GM13977 (cell line): ENCODE data around the gene TXNRD1.

Source experiments
- DNase-seq: peaks from one replicate; pipeline ENCODE4 v3.0.0; 2012; ENCODE audit warnings: low spot score
- in situ Hi-C: fragments of 300-500 bp; cut with MboI; formaldehyde crosslinking; loops from one replicate; pipeline ENCODE4 v1.12.0; 2022; ENCODE audit warnings: low sequenced_read_pairs, low pct_unique_long_range_greater_than_20kb, mixed read lengths, inconsistent platforms; ENCODE audit not compliant: unreplicated experiment
- TF ChIP-seq, protein P1 (sequence below): IDR thresholded peaks from 2 replicates; pipeline ENCODE4 v1.5.1; 2012; ENCODE audit warnings: mild to moderate bottlenecking, control low read depth; ENCODE audit not compliant: insufficient read depth; ENCODE audit errors: extremely low read depth, missing control alignments

Gene TXNRD1

DNA sequence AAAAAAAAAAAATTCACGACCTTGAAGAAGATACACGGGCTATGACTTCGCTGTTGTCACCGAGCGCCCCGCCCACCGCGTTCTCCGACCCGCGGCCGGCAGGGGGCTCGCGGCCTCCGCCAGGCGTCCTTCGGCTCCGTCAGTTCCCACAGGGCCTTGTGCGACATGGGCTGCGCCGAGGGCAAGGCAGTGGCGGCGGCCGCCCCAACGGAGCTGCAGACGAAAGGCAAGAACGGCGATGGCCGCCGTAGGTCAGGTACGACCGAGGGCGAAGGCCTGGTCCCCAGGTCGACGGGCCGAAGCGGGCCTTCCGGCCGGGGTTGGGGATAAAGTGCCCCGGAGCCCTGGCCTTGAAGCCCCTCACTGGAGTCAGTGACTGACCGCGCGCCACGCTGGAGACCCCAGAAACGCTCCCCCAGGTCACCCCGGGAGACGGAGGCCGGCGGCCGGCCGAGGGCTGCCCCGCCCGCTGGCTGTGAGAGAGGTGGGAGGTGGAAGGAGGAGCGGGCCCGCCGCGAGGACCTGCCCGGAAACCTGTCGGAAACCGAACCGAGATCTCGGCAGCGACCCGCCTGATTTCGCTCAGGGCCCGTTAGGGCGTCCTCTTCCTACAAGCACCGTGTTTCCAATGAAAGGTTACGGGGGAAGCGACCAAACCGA is at the start of gene TXNRD1:
TSS of gene TXNRD1 (plus strand) at position 142 of the 660 bp plus-strand sequence. CDS start at position 166, 24 bp downstream.
- DNase-seq = peak; percentile 92
- TF ChIP-seq, protein P1, sequence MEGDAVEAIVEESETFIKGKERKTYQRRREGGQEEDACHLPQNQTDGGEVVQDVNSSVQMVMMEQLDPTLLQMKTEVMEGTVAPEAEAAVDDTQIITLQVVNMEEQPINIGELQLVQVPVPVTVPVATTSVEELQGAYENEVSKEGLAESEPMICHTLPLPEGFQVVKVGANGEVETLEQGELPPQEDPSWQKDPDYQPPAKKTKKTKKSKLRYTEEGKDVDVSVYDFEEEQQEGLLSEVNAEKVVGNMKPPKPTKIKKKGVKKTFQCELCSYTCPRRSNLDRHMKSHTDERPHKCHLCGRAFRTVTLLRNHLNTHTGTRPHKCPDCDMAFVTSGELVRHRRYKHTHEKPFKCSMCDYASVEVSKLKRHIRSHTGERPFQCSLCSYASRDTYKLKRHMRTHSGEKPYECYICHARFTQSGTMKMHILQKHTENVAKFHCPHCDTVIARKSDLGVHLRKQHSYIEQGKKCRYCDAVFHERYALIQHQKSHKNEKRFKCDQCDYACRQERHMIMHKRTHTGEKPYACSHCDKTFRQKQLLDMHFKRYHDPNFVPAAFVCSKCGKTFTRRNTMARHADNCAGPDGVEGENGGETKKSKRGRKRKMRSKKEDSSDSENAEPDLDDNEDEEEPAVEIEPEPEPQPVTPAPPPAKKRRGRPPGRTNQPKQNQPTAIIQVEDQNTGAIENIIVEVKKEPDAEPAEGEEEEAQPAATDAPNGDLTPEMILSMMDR = peak; percentile 92
- in situ Hi-C loops = loop anchor here (25.0 kb wide), 1 partner anchor 647 kb away; no protein-coding TSS in a partner anchor

DNA sequence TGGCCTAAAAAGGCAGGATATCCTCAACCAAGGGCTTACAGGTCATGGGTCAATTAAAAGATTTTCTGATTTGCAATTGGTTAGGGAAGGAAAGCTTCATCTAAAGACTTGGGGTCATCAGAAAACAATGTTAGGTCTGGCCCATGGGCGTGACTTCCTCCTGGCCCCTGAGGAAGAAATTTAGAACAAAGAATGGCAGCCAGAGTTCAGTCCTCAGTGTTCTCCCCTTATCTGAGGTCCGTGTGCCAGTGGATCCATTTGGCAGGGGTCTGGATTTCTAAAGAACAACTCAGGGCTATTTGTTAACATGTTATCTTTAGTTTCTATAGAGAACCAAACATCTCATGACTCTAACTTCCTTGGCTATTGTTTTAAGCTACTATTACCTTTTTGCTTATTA is 49.8 kb upstream of the TXNRD1 start:
- DNase-seq = no peak
- in situ Hi-C loops = no loop called here
- TF ChIP-seq, protein P1 = no peak

GRCh38 chr12:104166465-104166864 is 49.1 kb upstream of the TXNRD1 start:
- in situ Hi-C loops = no loop called here
- DNase-seq = no peak
- TF ChIP-seq, protein P1 = no peak

- TF ChIP-seq, protein P1 = no peak
- no peak for DNase-seq
- in situ Hi-C loops = no loop called here
Measured at GRCh38 chr12:104167519-104168458, 47.8 kb upstream of the TXNRD1 start.

DNA sequence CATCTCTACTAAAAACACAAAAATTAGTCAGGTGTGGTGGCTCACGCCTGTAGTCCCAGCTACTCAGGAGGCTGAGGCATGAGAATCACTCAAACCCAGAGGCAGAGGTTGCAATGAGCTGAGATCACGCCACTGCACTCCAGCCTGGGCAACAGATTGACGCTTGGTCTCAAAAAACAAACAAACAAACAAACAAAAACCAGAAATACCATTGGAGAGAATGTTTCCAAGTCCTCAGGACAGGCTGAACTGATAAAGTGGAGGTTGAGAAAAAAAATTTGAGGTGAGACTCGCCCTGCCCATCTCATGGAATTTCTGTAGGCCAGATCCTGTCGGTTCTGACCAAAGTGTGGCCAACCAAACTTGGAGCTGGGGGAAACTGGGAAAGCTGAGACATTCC is 47.0 kb upstream of the TXNRD1 start:
- no peak for DNase-seq
- in situ Hi-C loops = no loop called here
- TF ChIP-seq, protein P1 = no peak

- TF ChIP-seq, protein P1 = no peak
- in situ Hi-C loops = no loop called here
- no peak for DNase-seq
Measured at GRCh38 chr12:104171785-104172569, 43.6 kb upstream of the TXNRD1 start.
